CD4-positive, alpha-beta T cell (primary cell): ENCODE measurements around the gene RPS14. TPM values are rescaled to one million over a fixed set of nuclear protein-coding genes. Genes with fewer than 3 reads are reported as not detected.

Experiments used
- ATAC-seq: fragments of 200-7000 bp; cut with Tn5 transposase; one replicate; pipeline ENCODE4 v1.10.0; 2022; ENCODE audit warnings: mild to moderate bottlenecking; ENCODE audit not compliant: poor library complexity
- CTCF ChIA-PET: fragments of 350-600 bp; sonication (Branson Sonifier 250); formaldehyde crosslinking; loops from one replicate; lab custom pipeline; 2021; ENCODE audit warnings: antibody characterized with exemption, inconsistent platforms; lab: Charles Lee
- POLR2A ChIA-PET: fragments of 350-600 bp; sonication (Branson Sonifier 250); formaldehyde crosslinking; loops from one replicate; lab custom pipeline; 2021; ENCODE audit warnings: antibody characterized with exemption, inconsistent platforms; lab: Charles Lee
- DNase-seq, 14 experiments: peaks; one replicate each; pipeline ENCODE4 v3.0.0-alpha.2; 2013 to 2020; ENCODE audit warnings: mixed read lengths in 2 of 14
- H3K27ac ChIP-seq, 2 donors: one replicate each; pipeline versions ENCODE4 v1.5.1 to v1.7.0; 2013; ENCODE audit warnings: low read length in 2 of 2, low read depth in 1 of 2, mild to moderate bottlenecking in 1 of 2
- H3K27me3 ChIP-seq, 2 experiments: 1 replicate in 1 of 2; 2 replicates in 1 of 2; pipeline versions ENCODE4 v1.6.1 to v1.7.0; 2013; ENCODE audit warnings: low read length in 2 of 2, control low read depth in 1 of 2, mild to moderate bottlenecking in 1 of 2, moderate library complexity in 1 of 2; ENCODE audit not compliant: insufficient read depth in 2 of 2, control insufficient read depth in 1 of 2
- H3K36me3 ChIP-seq: one replicate; pipeline ENCODE4 v1.6.1; 2013; ENCODE audit warnings: low read length, control low read depth; ENCODE audit not compliant: insufficient read depth
- H3K4me1 ChIP-seq: one replicate; pipeline ENCODE4 v1.6.1; 2013; ENCODE audit warnings: low read length, control low read depth; ENCODE audit not compliant: insufficient read depth
- H3K4me3 ChIP-seq: one replicate; pipeline ENCODE4 v1.5.1; 2013; ENCODE audit warnings: mild to moderate bottlenecking, low read length, moderate library complexity
- H3K9me3 ChIP-seq, 2 experiments: 1 replicate in 1 of 2; 2 replicates in 1 of 2; pipeline versions ENCODE4 v1.6.1 to v1.7.0; 2013; ENCODE audit warnings: low read length in 2 of 2, mild to moderate bottlenecking in 2 of 2, control low read depth in 1 of 2, moderate library complexity in 1 of 2; ENCODE audit not compliant: control insufficient read depth in 1 of 2, insufficient read depth in 1 of 2
- H3K27ac Mint-ChIP-seq: one replicate; pipeline ENCODE4 v1.8.0; 2020; ENCODE audit warnings: mixed read lengths
- H3K27me3 Mint-ChIP-seq: one replicate; pipeline ENCODE4 v1.8.0; 2021; ENCODE audit warnings: mixed read lengths
- H3K36me3 Mint-ChIP-seq: one replicate; pipeline ENCODE4 v1.8.0; 2021; ENCODE audit warnings: low read depth, mixed read lengths
- H3K4me1 Mint-ChIP-seq: one replicate; pipeline ENCODE4 v1.8.0; 2021; ENCODE audit warnings: low read depth, mixed read lengths
- H3K4me3 Mint-ChIP-seq: one replicate; pipeline ENCODE4 v1.8.0; 2020; ENCODE audit warnings: mild to moderate bottlenecking, mixed read lengths
- H3K9me3 Mint-ChIP-seq: one replicate; pipeline ENCODE4 v1.8.0; 2020; ENCODE audit warnings: mixed read lengths
- intact Hi-C, 2 experiments: fragments of 100-400 bp; cut with DNase I in 1 of 2; cut with micrococcal nuclease in 1 of 2; formaldehyde crosslinking; loops; one replicate each; pipeline versions ENCODE4 v1.15.1 to v1.9.0; 2023 to 2025; cut with DNase I, micrococcal nuclease
- total RNA-seq, 174 experiments: library from RNA in 2 of 174; stranded (reverse) in 2 of 174; gene quantifications; one replicate each; pipeline ENCODE4 v1.2.3 and lab custom pipeline; 2021 to 2026
- TF ChIP-seq, protein P1 (sequence below): fragments of 200-600 bp; IDR thresholded peaks from one replicate; pipeline ENCODE4 v1.8.0; 2022; ENCODE audit warnings: antibody characterized with exemption, mild to moderate bottlenecking

RPS14 gene
- total RNA-seq, 2 experiments from 2014 or later, result 5,224 to 5,317 TPM

DNA sequence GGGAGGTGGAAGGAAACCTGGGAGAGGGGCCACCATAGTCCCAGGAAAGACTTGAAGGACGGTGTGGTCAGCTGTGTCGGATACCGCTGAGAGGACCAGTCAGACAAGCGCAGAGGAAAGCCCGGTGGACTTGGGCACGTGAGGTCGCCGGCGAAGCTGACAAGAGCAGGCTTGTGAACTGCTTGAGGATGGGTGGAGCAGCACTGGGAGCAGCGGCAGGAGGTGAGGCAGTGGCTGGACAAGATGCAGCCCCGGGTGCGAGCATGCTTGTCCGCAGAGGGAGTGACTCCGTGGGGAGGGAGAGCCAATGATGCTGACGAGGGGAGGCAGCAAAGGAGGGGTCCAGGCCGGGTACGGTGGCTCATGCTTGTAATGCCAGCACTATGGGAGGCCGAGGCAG lies 18.5 kb downstream of the RPS14 start:
- no peak overlapping the region for H3K27ac Mint-ChIP-seq
- CTCF ChIA-PET, result no interaction called here
- no peaks in the 10 kb centered on the region for H3K27me3 Mint-ChIP-seq
- TF ChIP-seq, protein P1, sequence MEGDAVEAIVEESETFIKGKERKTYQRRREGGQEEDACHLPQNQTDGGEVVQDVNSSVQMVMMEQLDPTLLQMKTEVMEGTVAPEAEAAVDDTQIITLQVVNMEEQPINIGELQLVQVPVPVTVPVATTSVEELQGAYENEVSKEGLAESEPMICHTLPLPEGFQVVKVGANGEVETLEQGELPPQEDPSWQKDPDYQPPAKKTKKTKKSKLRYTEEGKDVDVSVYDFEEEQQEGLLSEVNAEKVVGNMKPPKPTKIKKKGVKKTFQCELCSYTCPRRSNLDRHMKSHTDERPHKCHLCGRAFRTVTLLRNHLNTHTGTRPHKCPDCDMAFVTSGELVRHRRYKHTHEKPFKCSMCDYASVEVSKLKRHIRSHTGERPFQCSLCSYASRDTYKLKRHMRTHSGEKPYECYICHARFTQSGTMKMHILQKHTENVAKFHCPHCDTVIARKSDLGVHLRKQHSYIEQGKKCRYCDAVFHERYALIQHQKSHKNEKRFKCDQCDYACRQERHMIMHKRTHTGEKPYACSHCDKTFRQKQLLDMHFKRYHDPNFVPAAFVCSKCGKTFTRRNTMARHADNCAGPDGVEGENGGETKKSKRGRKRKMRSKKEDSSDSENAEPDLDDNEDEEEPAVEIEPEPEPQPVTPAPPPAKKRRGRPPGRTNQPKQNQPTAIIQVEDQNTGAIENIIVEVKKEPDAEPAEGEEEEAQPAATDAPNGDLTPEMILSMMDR, result no peak
- Histone ChIP-seq H3K27me3 (no peaks in the 10 kb centered on the region), H3K27ac (no peak overlapping the region), H3K9me3 (no peaks in the 10 kb centered on the region), H3K4me1 (peaks cover 2% of the 10 kb centered on the region), H3K4me3 (no peak overlapping the region), H3K36me3 (no peaks in the 10 kb centered on the region)
- ATAC-seq (no peak), DNase-seq (no peak)
- POLR2A ChIA-PET, result no interaction called here
- H3K4me3 Mint-ChIP-seq, result no peak overlapping the region
- no peaks in the 10 kb centered on the region for H3K9me3 Mint-ChIP-seq
- no peaks in the 10 kb centered on the region for H3K36me3 Mint-ChIP-seq
- intact Hi-C loops, result loop anchor here in 1 of 2 experiments (5.0 kb wide), 1 partner anchor 74 kb away; the partner anchor contains the start of gene TCOF1
- peaks cover 4% of the 10 kb centered on the region for H3K4me1 Mint-ChIP-seq

DNA sequence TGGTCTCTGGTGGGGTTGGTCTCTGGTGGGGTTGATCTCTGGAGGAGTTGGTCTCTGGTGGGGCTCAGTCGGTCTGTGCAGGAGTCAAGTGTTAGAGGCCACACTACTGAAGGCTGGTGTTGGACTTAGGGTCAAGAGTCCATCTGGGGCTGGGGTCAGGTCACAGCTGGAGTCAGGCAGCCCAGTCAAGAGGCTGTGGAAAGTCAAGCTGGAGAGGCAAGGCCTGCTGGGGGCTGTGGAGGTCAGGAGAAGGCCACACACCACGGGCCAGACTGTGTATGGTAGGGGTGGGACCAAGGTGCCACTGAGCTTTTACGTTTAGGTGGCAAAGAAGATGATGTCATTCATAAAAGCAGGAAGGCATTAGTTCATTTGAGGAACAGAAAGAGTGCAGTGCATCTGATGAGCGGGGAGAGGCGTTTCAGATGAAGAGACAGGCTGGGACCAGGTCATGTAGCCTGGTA lies 20.1 kb downstream of the RPS14 start:
- H3K4me3 Mint-ChIP-seq, result no peak overlapping the region
- TF ChIP-seq, protein P1, result no peak
- H3K27me3 ChIP-seq, result no peaks in the 10 kb centered on the region
- no peaks in the 10 kb centered on the region for H3K9me3 Mint-ChIP-seq
- no peaks in the 10 kb centered on the region for H3K4me1 Mint-ChIP-seq
- H3K27ac ChIP-seq, result no peak overlapping the region
- no peak overlapping the region for H3K27ac Mint-ChIP-seq
- intact Hi-C loops, result no loop called here
- POLR2A ChIA-PET, result no interaction called here
- no peaks in the 10 kb centered on the region for H3K27me3 Mint-ChIP-seq
- H3K4me1 ChIP-seq, result no peaks in the 10 kb centered on the region
- DNase-seq (peak in 1 of 14 experiments; percentile 29), ATAC-seq (no peak)
- no peaks in the 10 kb centered on the region for H3K36me3 ChIP-seq
- H3K36me3 Mint-ChIP-seq, result no peaks in the 10 kb centered on the region
- H3K4me3 ChIP-seq, result no peak overlapping the region
- CTCF ChIA-PET, result no interaction called here
- no peaks in the 10 kb centered on the region for H3K9me3 ChIP-seq

DNA sequence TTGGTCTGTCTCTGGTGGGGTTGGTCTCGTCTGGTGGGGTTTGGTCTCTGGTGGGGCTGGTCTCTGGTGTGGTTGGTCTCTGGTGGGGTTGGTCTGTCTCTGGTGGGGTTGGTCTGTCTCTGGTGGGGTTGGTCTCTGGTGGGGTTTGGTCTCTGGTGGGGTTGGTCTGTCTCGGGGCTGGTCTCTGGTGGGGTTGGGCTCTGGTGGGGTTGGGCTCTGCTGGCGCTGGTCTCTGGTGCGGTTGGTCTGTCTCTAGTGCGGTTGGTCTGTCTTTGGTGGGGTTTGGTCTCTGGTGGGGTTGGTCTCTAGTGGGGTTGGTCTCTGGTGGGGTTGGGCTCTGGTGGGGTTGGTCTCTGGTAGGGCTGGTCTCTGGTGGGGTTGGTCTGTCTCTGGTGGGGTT lies 20.6 kb downstream of the RPS14 start:
- Mint-ChIP-seq H3K36me3 (no peaks in the 10 kb centered on the region), H3K9me3 (no peaks in the 10 kb centered on the region), H3K4me3 (no peak overlapping the region), H3K27ac (no peak overlapping the region), H3K4me1 (no peaks in the 10 kb centered on the region), H3K27me3 (no peaks in the 10 kb centered on the region)
- Histone ChIP-seq H3K4me1 (no peaks in the 10 kb centered on the region), H3K27me3 (no peaks in the 10 kb centered on the region), H3K27ac (no peak overlapping the region), H3K9me3 (no peaks in the 10 kb centered on the region), H3K4me3 (no peak overlapping the region), H3K36me3 (no peaks in the 10 kb centered on the region)
- intact Hi-C loops, result no loop called here
- TF ChIP-seq, protein P1, result no peak
- CTCF ChIA-PET, result no interaction called here
- DNase-seq (no peak), ATAC-seq (no peak)
- POLR2A ChIA-PET, result no interaction called here
